NCI-H2081 (cell line): ENCODE measurements around the gene KIF1A.
"Not testable (repeated sequence)": the region's sequence is repeated elsewhere in the genome, so short reads cannot be mapped to it uniquely, and the experiment has no call there.

Source experiments
- DNase-seq, 2 experiments: peaks; one replicate each; lab custom pipeline; 2025; lab: John Stamatoyannopoulos, UW

Gene KIF1A

DNA sequence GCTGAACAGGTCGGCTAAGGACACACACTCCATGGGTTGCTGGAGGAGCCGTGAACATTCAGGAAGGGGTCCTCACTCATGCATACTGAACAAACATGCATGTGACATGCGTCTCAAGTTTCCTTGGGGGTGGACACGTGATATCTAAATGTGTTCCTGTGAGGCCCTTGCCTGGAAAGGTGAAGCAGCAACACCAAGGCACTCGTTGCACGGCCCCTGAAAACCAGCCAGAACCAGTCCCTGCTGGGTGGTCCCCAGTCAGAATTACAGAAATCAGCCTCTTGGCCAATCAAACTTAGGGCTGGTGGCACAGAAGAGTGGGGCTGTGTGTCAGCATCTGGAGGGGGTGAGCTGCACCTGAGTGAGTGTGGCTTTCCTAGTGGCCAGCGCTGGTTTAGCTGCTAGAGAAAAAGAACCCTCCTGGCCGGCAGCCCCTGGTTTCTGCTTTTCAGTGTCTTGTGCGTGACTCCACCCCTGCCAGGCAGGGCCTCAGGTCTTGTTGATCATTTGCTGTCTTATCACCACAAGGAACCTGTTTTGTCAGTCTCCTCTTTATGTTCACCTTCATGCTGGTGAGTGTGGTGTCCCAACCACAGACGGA lies 134.1 kb downstream of the KIF1A start:
- no peak for DNase-seq

DNA sequence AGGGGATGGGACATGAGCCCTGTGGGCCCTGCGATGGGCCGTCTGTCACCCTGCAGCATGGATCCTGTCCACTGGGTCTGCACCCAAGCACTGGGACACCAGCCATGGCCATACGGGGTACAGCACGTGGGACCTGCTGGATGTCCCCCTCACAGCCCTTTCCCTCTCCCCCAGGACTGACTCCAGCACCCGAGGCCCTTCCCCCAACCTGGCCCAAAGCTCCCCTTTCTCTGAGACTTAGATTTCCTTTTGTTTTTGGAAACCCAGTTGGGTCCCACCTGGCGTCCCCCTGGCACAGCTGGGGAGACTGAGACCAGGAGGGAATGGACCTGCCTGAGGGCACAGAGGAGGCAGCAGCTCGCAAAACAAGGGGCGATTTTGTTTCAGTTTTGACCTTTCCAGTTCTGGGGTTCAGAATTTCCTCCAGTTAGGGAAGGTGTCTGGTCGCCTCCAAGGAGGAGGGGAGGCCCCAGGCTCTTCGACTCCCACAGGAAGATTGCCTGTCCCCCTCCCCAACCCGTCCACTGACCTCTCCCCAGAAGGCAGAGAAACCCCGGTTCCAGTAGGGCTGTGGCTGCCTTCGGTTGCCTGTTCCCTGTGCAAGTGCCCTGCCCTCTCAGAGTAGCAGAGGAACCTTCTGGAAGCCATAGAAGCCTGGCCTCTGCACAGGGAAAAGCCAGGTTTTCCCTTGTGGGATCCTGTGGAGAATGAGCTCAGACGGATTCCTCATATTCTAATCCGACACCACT lies 135.9 kb downstream of the KIF1A start:
- not testable (repeated sequence) for DNase-seq

DNA sequence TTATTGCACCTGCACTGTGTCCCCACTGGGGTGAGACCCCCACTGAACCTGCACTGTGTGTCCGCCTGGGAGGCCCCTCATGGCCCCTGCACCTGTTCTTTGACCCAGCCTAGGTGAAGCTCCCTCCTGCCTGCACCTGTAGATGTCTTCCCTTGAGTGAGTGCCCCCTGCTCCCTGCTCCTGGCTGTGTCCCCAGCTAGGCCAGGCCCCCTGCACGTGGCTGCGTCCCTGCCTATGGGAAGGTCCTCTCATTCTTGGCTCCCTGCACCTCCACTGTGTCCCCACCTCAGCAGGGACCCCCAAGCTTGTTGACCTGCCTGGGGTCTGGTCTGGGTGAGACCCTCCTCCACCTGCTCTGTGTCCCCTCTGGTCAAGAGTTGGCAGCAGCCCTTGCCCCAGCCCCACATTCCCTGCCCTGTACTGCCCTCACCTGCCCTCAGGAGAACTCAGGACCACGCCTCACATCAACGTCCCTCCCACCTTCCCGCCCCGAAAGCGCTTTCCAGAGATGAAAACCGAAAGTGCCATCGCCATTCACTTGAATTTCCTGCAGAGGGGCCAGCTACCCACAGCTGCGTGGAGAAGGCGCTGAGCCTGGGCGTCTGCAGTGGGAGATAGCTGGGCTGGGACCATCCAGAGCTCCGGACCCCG lies 136.6 kb downstream of the KIF1A start:
- DNase-seq: not testable (repeated sequence)

DNA sequence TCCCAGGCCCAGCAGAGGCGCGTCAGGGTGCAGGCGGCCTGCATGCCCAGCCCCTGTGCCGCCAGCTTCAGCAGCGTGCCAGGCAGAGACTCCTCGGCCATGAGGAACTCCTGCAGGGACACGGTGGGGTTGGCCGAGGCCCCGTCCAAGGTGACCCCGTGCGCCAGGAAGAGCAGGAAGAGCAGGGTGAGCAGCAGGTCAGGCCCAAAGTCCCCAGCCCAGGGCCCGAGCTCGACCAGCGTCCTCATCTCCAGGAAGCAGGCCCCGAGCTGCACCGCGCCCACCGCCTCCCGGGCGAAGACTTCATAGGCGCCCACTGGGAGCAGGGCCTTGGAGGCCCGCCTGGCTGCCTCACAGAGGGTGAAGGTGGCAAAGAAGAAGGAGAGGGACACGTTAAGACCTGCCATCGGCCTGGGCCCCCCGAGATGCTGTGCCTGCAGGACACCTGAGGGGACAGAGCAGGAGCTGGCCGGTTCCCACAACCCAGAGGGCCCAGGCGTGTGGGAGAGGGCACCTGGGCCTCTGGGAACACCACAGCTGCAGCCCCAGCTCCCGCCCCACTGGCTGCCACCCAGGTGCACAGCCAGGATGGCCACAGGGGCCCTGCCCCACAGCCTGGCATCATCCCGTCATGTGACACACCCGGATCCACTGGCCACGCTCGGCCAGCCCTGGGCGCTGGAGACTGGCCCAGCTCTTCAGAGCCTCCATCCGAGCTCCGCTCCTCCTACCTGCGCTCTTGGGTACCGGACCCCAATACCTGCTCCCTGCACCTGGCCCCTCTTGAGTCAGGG lies 137.4 kb downstream of the KIF1A start, which contains the start of gene AQP12B:
AQP12B (minus strand) TSS at position 455 of the 794 bp plus-strand sequence; CDS start at position 407, 48 bp downstream.
- DNase-seq: not testable (repeated sequence)

DNA sequence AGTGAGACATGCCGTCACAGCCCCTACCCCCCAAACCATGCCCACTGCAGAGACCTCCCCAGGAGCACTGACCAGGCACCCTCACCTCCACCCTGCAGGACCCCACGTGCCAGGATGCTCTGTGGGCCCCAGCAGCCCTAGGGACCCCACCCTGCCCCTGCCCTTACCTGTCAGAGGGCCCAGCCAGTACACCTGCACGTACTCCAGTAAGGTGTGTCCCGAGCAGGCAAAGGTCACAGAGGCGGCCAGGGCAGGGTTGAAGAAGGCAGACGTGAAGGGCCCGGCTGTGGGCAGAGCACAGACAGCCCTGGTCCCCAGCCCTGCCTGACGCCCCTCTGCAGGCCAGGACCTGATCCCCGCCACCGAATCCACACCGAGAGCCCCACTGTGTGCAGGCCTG lies 139.8 kb downstream of the KIF1A start:
- not testable (repeated sequence) for DNase-seq

DNA sequence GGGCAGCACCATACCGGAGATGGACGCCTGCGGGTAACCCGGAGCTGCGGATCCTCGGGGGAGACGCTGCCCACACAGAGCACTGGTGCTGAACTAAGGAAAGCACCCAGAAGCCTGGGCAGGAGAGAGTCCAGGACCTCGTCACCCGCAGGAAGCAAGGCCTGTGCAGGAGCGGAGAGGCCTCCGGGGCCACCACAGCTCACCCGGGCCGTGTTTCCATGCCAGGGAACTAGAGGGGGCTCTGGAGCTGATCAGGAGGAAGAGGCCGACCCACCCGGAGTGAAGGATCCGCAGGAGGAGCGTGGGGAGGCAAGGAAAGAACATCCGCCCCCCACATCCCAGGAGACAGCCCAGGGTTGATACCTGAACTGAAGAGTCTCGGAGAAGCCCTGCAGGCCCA lies 141.1 kb downstream of the KIF1A start:
- DNase-seq: not testable (repeated sequence)

DNA sequence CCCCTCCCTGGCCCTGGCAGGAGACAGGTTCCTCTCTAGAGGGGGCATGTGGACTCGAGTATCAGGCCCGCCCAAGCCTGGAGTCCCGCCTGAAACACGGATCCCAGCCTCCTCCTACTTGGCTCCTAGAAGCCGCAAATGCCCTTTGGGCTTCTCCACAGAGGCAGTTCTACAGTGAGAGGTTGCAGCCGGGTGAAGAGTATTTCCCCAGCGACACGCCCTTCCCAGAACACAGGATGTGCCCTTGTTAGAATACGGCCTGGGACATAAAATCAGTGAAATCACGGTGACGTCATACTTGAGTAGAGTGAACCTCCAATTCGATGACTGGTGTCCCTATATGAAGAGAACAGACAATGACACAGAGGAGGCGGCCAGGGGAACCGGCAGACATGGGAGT lies 142.0 kb downstream of the KIF1A start:
- not testable (repeated sequence) for DNase-seq

DNA sequence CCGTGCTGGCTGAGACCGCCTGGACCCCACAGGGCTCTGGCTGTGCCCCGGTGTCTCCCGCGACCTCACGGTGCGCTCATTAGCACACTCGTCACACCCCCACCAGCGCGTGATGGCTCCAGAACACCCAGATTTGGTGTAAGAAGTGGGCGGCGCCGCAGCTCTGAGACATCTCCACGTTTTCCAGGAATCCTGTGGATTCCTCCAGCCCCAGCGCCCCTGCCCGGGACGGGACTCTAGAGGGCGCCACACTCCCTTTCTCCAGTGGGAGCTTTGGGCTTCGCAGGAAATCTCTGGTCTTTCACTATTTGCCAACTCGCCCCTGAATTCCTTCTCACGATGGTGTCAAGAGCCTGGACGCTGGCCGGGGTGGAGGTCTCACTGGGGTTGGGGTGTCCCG lies 144.7 kb downstream of the KIF1A start:
- DNase-seq: not testable (repeated sequence)

DNA sequence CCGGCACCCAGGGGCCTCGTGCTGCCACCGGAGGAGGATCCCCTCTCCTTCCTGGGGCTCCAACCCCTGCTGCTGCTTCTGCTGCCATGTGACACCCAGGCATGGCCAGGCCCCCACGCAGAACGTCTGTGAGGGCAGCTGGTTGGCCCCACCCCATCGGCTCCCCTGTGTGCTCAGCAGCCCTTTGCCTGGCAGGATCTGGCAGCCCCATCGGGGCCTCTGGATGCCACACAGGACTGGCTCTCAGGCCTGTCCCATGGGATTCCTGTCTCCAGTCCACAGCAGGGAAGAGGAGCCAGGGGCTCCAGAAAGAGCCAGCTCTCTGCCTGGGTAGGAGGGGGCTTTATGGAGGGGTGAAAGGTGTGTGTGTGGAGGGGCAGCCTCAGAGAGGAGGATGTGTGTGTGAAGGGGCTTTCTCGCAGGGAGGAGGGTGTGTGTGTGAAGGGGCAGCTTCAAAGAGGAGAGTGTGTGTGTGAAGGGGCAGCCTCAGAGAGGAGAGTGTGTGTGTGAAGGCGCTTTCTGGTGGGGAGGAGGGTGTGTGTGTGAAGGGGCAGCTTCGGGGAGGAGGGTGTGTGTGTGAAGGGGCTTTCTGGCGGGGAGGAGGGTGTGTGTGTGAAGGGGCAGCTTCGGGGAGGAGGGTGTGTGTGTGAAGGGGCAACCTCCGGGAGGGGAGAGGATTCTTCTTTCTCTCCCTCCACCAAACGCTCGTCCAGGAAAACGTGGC lies 145.4 kb downstream of the KIF1A start:
- not testable (repeated sequence) for DNase-seq

DNA sequence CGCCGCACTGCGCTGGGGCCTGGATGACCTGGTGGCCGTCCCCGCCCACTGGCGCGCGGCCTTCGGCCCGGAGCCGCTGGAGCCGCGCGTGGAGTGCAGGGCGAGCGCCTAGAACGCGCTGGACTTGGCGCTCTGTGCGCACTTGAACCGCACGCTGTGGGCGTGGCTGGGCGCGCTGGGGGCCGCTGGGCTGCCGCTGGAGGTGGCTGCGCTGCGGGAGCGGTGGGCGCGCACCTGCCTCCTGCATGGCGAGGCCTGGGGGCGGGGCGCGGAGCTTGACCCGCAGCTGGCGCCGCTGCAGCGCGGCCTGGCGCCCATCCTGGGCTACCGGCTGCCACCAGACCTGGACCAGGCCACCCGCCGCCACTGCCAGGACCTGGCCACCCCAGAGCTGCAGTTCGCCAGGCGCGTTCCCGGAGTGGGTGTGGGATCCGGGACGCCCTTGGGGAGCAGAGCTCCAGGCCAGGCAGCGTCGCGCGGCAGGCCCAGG lies 147.3 kb downstream of the KIF1A start:
- DNase-seq: no peak

DNA sequence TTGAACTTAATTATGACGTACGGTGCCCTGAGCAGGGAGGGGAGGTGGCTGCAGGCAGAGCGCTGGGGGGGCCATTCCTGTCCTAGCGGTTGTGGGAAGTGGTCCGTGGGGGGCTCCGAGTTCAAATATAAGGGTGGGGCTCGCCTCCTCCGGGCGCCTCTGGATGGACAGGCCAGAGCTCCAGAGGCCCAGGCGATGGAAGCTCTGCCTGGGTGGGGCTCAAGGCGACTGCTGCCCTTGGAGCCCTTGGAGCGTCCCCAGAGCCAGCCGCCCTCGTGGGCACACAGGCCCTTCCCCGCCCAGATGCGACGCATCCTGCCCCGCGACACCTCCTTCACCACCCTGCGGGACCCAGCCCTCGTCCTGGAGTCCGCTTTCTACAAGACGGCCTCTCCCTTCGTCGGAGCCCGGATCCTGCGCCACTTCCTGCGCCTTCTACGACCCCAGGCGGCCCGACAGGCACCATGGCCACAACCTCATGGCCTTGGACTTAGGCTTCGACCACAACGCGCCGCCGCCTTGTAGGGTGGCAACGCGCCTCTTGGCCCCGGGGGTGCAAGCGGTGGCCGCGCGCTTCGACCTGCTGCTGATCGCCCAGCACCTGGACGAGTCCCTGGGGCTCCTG lies 147.8 kb downstream of the KIF1A start:
- DNase-seq: no peak

DNA sequence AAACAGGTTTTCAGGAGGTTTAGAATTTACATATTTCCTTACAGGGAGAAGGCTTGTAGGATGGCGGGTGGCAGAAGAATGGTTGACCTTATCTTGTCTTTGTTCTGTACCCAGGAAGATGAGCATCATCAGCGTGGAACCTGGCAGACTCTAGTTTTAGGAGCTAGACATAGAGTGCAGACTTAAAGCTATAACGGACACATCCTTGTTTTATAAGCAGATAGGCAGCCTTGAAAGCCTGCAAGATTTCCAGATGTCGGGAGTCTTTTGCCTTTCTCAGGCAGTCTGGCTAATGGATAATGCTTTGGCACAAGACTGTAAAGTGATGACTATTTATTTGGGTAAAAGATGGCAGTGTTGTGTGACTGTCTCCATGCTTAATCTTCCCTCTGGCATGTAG lies 149.1 kb downstream of the KIF1A start:
- DNase-seq: no peak

DNA sequence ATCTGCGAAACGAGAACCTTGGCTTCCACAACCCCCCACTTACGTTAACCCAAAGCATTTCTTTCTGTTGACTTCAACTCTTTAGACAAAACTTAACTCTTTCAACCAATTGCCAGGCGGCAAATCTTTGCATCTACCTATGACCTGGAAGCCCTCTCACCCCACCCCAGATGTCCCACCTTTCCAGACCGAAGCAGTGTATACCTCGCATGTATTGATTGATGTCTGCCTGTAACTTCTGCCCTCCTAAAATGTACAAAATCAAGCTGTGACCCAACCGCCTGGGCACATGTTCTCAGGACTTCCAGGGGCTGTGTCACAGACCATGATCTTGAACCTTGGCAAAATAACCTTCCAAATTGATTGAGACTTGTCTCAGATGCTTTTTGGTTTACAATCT lies 149.6 kb downstream of the KIF1A start:
- no peak for DNase-seq

DNA sequence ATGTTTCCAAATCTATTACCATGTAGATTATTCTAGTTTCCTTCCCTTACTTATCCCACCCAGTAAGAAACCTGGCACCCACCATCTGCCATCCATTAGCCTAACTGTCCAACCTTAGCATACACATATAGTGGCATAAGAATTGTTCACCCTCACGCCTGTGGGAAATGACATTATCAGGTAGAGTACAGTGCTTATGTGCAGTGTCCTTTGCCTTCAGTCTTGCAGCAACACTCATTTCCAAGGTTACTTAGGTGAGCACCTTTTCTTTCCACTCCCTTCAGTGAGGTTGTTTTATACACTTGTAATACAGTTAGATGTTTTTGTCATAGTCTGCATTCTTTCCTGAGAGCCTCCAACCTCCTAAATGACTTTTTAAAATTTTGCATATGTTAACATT lies 155.4 kb downstream of the KIF1A start:
- no peak for DNase-seq
